ENCODE data around the gene NAT10. TPM values are rescaled to one million over a fixed set of nuclear protein-coding genes. Genes with fewer than 3 reads are reported as not detected.

The NAT10 gene
- total RNA-seq, 1 donor from 2014 or later, result 35.3 TPM

- no peak overlapping the region for H3K4me3 Mint-ChIP-seq (ENCODE audit: unreplicated experiment)
- DNase-seq, result no peak
- H3K27me3 Mint-ChIP-seq (ENCODE audit: unreplicated experiment), result no peaks in the 10 kb centered on the region
- peaks cover 6% of the 10 kb centered on the region for H3K36me3 Mint-ChIP-seq (ENCODE audit: unreplicated experiment)
- TF ChIP-seq CTCF (IDR thresholded peaks at IDR 0.05; ENCODE audit: partially characterized antibody, unreplicated experiment), result no peak
- H3K4me1 Mint-ChIP-seq (ENCODE audit: low read depth, unreplicated experiment), result peaks cover 6% of the 10 kb centered on the region
- H3K27ac Mint-ChIP-seq (ENCODE audit: unreplicated experiment), result no peak overlapping the region
- H3K9me3 Mint-ChIP-seq (ENCODE audit: unreplicated experiment), result peaks cover 3% of the 10 kb centered on the region
These were observed 29.3 kb downstream of the NAT10 start for GRCh38 chr11:34134765-34135164.

GRCh38 chr11:34135439-34135838, 30.0 kb downstream of the NAT10 start:
- Mint-ChIP-seq H3K27ac (ENCODE audit: unreplicated experiment) (no peak overlapping the region), H3K9me3 (ENCODE audit: unreplicated experiment) (peaks cover 3% of the 10 kb centered on the region), H3K27me3 (ENCODE audit: unreplicated experiment) (no peaks in the 10 kb centered on the region), H3K36me3 (ENCODE audit: unreplicated experiment) (peaks cover 6% of the 10 kb centered on the region), H3K4me3 (ENCODE audit: unreplicated experiment) (no peak overlapping the region), H3K4me1 (ENCODE audit: low read depth, unreplicated experiment) (peaks cover 6% of the 10 kb centered on the region)
- TF ChIP-seq CTCF (IDR thresholded peaks at IDR 0.05; ENCODE audit: partially characterized antibody, unreplicated experiment), result no peak
- DNase-seq, result no peak

DNA sequence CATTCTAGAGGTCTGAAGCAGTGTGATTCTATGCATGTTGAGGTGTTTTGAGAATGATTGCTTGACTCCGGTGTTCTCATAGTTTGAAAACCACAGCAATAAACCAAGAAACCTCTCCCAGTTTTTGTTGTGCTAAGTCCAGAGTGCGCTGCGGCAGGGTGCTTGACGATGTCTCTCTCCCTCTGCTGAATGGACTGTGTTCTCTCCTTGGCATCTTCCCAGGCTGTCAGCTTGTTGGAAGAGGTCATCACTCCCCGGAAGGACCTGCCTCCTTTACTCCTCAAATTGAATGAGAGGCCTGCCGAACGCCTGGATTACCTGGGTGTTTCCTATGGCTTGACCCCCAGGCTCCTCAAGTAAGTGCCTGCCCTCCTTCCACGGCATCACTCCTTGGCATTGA, 31.0 kb downstream of the NAT10 start:
- Mint-ChIP-seq H3K9me3 (ENCODE audit: unreplicated experiment) (peaks cover 4% of the 10 kb centered on the region), H3K27me3 (ENCODE audit: unreplicated experiment) (no peaks in the 10 kb centered on the region), H3K27ac (ENCODE audit: unreplicated experiment) (no peak overlapping the region), H3K4me3 (ENCODE audit: unreplicated experiment) (no peak overlapping the region), H3K4me1 (ENCODE audit: low read depth, unreplicated experiment) (peaks cover 3% of the 10 kb centered on the region), H3K36me3 (ENCODE audit: unreplicated experiment) (peaks cover 6% of the 10 kb centered on the region)
- no peak for TF ChIP-seq CTCF (IDR thresholded peaks at IDR 0.05; ENCODE audit: partially characterized antibody, unreplicated experiment)
- no peak for DNase-seq

GRCh38 chr11:34139346-34139745, 33.9 kb downstream of the NAT10 start:
- TF ChIP-seq CTCF (IDR thresholded peaks at IDR 0.05; ENCODE audit: partially characterized antibody, unreplicated experiment), result no peak
- Mint-ChIP-seq H3K9me3 (ENCODE audit: unreplicated experiment) (peaks cover 5% of the 10 kb centered on the region), H3K4me3 (ENCODE audit: unreplicated experiment) (no peak overlapping the region), H3K27ac (ENCODE audit: unreplicated experiment) (no peak overlapping the region), H3K4me1 (ENCODE audit: low read depth, unreplicated experiment) (no peaks in the 10 kb centered on the region), H3K27me3 (ENCODE audit: unreplicated experiment) (no peaks in the 10 kb centered on the region), H3K36me3 (ENCODE audit: unreplicated experiment) (peaks cover 6% of the 10 kb centered on the region)
- no peak for DNase-seq

GRCh38 chr11:34140149-34140548, 34.7 kb downstream of the NAT10 start:
- no peak for DNase-seq
- H3K36me3 Mint-ChIP-seq (ENCODE audit: unreplicated experiment), result peaks cover 6% of the 10 kb centered on the region
- no peak for TF ChIP-seq CTCF (IDR thresholded peaks at IDR 0.05; ENCODE audit: partially characterized antibody, unreplicated experiment)
- H3K9me3 Mint-ChIP-seq (ENCODE audit: unreplicated experiment), result peaks cover 5% of the 10 kb centered on the region
- no peaks in the 10 kb centered on the region for H3K4me1 Mint-ChIP-seq (ENCODE audit: low read depth, unreplicated experiment)
- H3K4me3 Mint-ChIP-seq (ENCODE audit: unreplicated experiment), result no peak overlapping the region
- H3K27ac Mint-ChIP-seq (ENCODE audit: unreplicated experiment), result no peak overlapping the region
- no peaks in the 10 kb centered on the region for H3K27me3 Mint-ChIP-seq (ENCODE audit: unreplicated experiment)
